Measurements from ENCODE around the gene DNAJB6. TPM values are rescaled to one million over a fixed set of nuclear protein-coding genes. Genes with fewer than 3 reads are reported as not detected.

Gene DNAJB6
- total RNA-seq, result 129 TPM

GRCh38 chr7:157336383-157337315 is at the start of gene DNAJB6:
DNAJB6 (plus strand) TSS chr7:157337004; CDS start chr7:157358573, 21,569 bp downstream.
- intact Hi-C loops (cut with DNase I), result no loop called here
- peak; percentile 97 for DNase-seq (ENCODE audit: low spot score)
- ATAC-seq, result peak; percentile 96

- ATAC-seq (no peak), DNase-seq (ENCODE audit: low spot score) (no peak)
- intact Hi-C loops (cut with DNase I), result no loop called here
These were observed 45.3 kb upstream of the DNAJB6 start for GRCh38 chr7:157291404-157292080.

DNA sequence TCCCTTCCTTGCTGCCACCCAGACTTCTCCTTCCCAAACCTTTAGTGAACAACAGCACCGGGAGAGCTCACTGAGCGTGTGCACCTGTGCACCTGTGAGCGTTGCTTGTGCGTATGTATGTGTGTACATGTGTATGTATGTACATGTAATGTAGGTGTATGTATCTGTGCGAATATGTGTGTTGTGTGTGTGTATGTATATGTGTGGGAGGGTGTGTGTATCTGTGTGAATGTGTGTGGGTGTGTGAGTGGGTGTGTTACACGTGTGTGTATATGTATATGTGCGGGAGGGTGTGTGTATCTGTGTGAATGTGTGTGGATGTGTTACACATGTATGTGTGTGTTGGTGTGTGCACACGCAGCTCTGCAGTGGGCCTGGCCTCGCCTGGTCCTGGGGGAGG is 44.5 kb upstream of the DNAJB6 start:
- ATAC-seq, result no peak
- intact Hi-C loops (cut with DNase I), result no loop called here
- no peak for DNase-seq (ENCODE audit: low spot score)

- ATAC-seq, result peak; percentile 38
- intact Hi-C loops (cut with DNase I), result no loop called here
- DNase-seq (ENCODE audit: low spot score), result no peak
These were observed 43.9 kb upstream of the DNAJB6 start for GRCh38 chr7:157292770-157293412.

- intact Hi-C loops (cut with DNase I), result no loop called here
- no peak for DNase-seq (ENCODE audit: low spot score)
- no peak for ATAC-seq
These were observed 43.4 kb upstream of the DNAJB6 start for GRCh38 chr7:157293413-157293788.

- DNase-seq (ENCODE audit: low spot score) (no peak), ATAC-seq (no peak)
- intact Hi-C loops (cut with DNase I), result no loop called here
These were observed 42.0 kb upstream of the DNAJB6 start for GRCh38 chr7:157294773-157295172.

- ATAC-seq (no peak), DNase-seq (ENCODE audit: low spot score) (no peak)
- intact Hi-C loops (cut with DNase I), result no loop called here
These were observed 41.5 kb upstream of the DNAJB6 start for GRCh38 chr7:157295338-157295737.

DNA sequence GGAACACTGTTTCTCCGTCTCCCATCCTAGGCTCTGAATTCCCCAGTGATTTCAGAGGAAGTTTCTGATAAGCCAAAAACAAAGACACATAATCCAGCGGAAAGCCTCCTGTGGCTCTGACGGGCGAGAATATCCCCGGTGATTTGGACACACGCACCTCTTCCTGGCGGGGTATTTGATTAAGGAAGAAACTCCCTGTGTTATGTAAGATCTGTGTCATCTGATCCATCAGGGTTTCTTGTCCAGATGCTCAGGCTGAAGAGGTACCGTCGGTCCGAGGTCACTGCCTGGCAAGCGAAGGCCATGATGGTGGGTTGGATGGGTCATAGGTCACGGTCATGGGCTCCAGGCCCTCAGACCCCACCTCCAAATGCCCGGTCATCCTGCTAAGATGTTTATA is 39.6 kb upstream of the DNAJB6 start:
- intact Hi-C loops (cut with DNase I), result no loop called here
- DNase-seq (ENCODE audit: low spot score), result no peak
- ATAC-seq, result no peak

- ATAC-seq, result no peak
- intact Hi-C loops (cut with DNase I), result no loop called here
- DNase-seq (ENCODE audit: low spot score), result no peak
These were observed 37.5 kb upstream of the DNAJB6 start for GRCh38 chr7:157299317-157299612.

DNA sequence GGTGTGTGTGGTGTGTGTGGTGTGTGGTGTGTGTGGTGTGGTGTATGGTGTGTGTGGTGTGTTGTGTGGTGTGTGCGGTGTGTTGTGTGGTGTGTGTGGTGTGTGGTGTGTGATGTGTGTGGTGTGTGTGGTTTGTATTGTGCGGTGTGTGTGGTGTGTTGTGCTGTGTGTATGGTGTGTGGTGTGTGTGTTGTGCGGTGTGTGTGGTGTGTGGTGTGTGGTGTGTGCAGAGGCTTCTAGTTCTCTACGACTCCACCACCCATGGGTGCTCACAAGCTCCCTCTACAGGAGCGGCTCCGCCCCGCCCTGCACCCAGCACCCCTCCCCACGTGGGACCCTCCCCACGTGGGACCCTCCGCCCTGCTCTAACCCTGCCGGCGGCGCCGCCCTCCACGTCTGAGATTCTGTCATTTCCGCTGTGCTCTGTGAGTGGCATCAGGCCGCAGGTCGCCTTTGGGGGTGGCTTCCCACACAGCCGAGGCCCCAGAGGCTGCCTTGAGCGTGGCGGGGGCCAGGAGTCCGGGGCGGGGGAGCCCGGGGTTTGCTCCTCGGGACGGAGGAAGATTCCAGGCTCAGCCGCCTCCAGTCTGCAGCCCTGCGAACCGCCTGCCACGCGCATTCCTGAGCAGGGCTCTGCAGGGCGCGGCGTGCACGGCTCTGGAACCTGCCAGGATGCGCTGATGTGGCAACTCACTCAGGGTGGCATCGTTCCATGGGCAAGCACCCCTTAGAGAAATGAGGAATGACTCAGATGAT is 37.0 kb upstream of the DNAJB6 start:
- ATAC-seq (peak; percentile 8), DNase-seq (ENCODE audit: low spot score) (no peak)
- intact Hi-C loops (cut with DNase I), result no loop called here

- DNase-seq (ENCODE audit: low spot score) (no peak), ATAC-seq (peak; percentile 35)
- intact Hi-C loops (cut with DNase I), result no loop called here
These were observed 36.4 kb upstream of the DNAJB6 start for GRCh38 chr7:157300369-157300825.

DNA sequence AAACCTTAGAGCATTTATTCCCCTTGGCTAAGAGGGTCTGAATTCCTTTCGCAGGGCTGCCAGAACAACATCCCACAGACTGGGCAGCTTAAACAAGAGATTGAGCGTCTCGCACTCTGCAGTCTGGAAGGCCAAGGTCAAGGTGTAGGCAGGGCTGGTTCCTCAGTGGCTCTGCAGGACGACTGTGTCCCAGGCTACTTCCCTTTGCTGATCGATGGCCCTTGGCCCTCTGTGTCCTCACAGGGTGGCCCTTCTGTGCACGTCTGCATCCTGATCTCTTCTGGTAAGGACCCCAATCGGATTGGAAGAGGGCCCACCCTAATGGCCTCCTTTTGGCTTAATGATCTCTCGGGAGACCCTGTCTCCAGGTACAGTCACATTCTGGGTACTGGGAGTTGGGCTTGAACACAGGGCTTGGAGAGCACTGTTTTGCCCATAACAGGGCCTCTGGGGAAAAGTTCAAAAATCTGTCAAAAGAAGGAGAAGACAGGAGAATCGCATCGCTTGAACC is 35.1 kb upstream of the DNAJB6 start:
- intact Hi-C loops (cut with DNase I), result no loop called here
- ATAC-seq (no peak), DNase-seq (ENCODE audit: low spot score) (no peak)

DNA sequence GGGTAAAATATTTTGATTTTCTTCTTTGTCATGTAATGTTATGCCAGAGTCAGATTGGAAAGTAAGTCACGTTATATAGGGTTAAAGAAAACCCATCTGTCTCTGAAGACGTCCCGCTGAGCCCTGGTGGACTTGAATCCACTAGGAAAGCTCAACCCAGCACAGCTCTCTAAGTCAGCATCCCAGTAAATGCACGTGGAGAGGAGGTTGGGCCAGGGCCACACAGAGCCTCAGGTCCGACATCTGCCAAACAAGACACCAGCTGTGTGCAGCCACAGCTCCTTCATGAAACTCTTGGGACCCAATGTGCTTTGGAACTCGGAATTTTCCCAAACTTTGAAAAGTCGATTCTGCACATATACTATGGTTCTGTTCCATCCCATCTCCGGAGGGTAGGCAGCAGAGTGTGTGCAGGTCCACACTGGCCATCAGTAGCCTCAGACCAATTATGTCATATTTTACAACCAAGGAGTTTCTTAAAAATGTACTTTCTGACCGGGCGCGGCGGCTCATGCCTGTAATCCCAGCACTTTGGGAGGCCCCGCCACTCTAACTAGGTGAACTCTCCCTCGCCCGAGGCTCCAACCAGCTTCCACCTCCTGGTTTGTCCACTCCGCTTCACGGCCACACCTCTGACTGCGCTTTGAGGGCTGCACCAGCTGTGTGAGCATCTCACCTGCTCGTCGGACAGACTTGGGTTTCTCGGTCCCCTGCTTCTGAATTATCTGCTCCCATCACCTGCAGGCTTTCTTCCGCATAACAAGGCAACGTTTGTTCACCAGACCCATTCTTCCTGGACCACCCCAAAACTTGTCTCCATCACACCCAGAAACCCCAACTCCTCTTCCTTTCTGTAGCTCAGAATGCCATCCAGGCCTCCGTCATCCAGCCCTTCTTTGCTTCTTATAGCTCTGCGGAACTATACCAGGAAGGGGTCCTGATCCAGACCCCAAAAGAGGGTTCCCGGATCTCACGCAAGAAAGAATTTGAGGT is 29.7 kb upstream of the DNAJB6 start:
- no peak for ATAC-seq
- intact Hi-C loops (cut with DNase I), result no loop called here
- no peak for DNase-seq (ENCODE audit: low spot score)

DNA sequence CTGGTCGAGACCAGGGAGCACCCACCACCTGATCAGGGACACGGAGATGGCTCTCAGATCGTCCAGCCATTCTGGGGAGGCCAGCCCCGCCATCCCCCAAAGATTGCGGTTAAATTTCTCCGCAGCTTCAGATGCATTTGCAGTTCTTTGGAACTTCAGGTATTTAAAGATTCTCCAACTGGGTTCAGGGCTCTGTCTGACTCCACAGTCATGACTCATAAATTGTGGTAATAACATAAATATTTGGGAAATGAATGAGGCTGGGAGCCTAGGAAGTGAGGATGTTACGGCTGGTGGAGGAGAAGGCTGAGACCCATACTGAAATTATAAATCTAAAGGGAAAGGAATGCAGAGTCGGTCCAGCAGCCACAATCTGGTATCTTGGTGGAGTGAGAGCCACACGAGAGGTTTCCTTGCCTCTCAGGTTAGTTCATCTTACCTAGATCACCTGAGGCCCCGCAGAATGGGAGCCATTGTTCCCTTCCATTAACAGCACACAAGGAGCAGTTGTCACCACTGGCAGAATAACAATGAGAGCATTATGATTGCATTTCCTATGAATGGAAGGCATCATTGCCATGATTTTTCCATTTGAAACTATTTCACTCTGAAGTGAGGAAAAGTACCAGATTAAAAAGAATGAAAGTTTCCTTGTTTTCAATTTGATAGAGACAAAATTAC is 26.7 kb upstream of the DNAJB6 start:
- DNase-seq (ENCODE audit: low spot score) (no peak), ATAC-seq (no peak)
- intact Hi-C loops (cut with DNase I), result no loop called here

DNA sequence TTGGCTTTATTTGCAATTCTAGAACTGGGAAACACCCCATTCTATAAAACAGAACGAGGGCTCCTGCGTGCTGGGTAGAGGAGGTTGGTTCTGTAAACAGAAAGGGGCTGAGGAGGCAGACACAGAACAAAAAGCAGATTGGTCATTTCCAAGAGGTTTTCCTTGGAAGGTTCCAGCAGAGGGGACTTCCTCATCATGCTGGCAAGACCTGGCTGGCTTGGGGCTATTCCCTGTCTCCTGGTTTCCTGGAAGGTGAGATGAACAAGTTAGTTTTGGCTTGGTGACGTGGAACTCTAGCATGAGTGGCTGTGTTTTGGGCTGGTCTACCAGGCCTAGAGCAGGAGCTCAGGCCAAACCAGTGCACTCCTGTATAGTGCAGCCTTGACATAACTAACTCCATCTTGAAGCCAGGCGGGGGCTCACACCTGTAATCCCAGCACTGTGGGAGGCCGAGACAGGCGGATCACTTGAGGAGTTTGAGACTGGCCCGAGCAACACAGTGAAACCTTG is 26.1 kb upstream of the DNAJB6 start:
- intact Hi-C loops (cut with DNase I), result no loop called here
- DNase-seq (ENCODE audit: low spot score) (no peak), ATAC-seq (no peak)

GRCh38 chr7:157312941-157313340 is 23.9 kb upstream of the DNAJB6 start:
- intact Hi-C loops (cut with DNase I), result no loop called here
- DNase-seq (ENCODE audit: low spot score) (no peak), ATAC-seq (no peak)

GRCh38 chr7:157313645-157314044 is 23.2 kb upstream of the DNAJB6 start:
- no peak for ATAC-seq
- no peak for DNase-seq (ENCODE audit: low spot score)
- intact Hi-C loops (cut with DNase I), result no loop called here

Data from sciatic nerve (tissue), 2 donors.